GM12878 (cell line): Measurements from ENCODE around the gene PCSK5. TPM values are rescaled to one million over a fixed set of nuclear protein-coding genes. Genes with fewer than 3 reads are reported as not detected.
"Not testable (repeated sequence)": the region's sequence is repeated elsewhere in the genome, so short reads cannot be mapped to it uniquely, and the experiment has no call there.

Experiments used
- ATAC-seq: fragments of 200-7000 bp; cut with Tn5 transposase; 3 replicates; pipeline ENCODE4 v1.9.1; 2020; ENCODE audit warnings: mild to moderate bottlenecking, moderate library complexity
- BruUV-seq: library from RNA; stranded (reverse); fragments of 400-500 nt; replicated peaks from 2 replicates; lab custom pipeline; 2021; lab: Mats Ljungman, UMichigan
- CTCF ChIA-PET: fragments of 300-600 bp; sonication (Branson Sonifier 250); formaldehyde crosslinking; extraction: SDS; loops from one replicate; lab custom pipeline; 2021; ENCODE audit warnings: inconsistent platforms; lab: Yijun Ruan, JAX
- POLR2A ChIA-PET: fragments of 350-600 bp; formaldehyde crosslinking; extraction: SDS; loops from one replicate; lab custom pipeline; 2021; ENCODE audit warnings: inconsistent platforms; lab: Charles Lee
- RAD21 ChIA-PET: fragments of 300-600 bp; sonication (Branson Sonifier 250); formaldehyde crosslinking; loops from one replicate; lab custom pipeline; 2023; ENCODE audit warnings: antibody characterized with exemption; ENCODE audit not compliant: unreplicated experiment; lab: Charles Lee
- SMC1A ChIA-PET: fragments of 300-600 bp; sonication (Branson Sonifier 250); formaldehyde crosslinking; loops from one replicate; lab custom pipeline; 2023; ENCODE audit not compliant: unreplicated experiment, uncharacterized antibody; lab: Charles Lee
- DNase-seq: peaks from one replicate; pipeline ENCODE4 v3.0.0-alpha.2; 2011; ENCODE audit warnings: low read depth, low spot score
- FAIRE-seq: peaks from 3 replicates; lab custom pipeline; 2011; peaks lifted over from hg19 to GRCh38; lab: Jason Lieb, UNC
- H2AFZ ChIP-seq: 2 replicates; pipeline ENCODE4 v1.6.0; 2011; ENCODE audit warnings: low read depth, low read length, control low read depth; ENCODE audit not compliant: control insufficient read depth
- H3K27ac ChIP-seq: 2 replicates; pipeline ENCODE4 v1.5.1; 2011; ENCODE audit warnings: control low read depth; ENCODE audit not compliant: control insufficient read depth, insufficient read depth
- H3K27me3 ChIP-seq, 2 experiments: replicated peaks in 1 of 2; 2 replicates each; pipeline versions ENCODE4 v1.6.0 to v1.6.1; 2011; ENCODE audit warnings: low read length in 1 of 2; ENCODE audit not compliant: control insufficient read depth in 2 of 2, insufficient read depth in 2 of 2
- H3K36me3 ChIP-seq, 2 experiments: 2 replicates each; pipeline ENCODE4 v1.5.1; 2011; ENCODE audit warnings: low read length in 1 of 2; ENCODE audit not compliant: control insufficient read depth in 2 of 2, insufficient read depth in 2 of 2
- H3K4me1 ChIP-seq: 2 replicates; pipeline ENCODE4 v1.6.1; 2011; ENCODE audit warnings: mild to moderate bottlenecking, low read length, moderate library complexity, mixed read lengths; ENCODE audit not compliant: control insufficient read depth, insufficient read depth
- H3K4me2 ChIP-seq: 2 replicates; pipeline ENCODE4 v1.6.0; 2011; ENCODE audit warnings: control low read depth; ENCODE audit not compliant: control insufficient read depth, insufficient read depth
- H3K4me3 ChIP-seq: fragments of 200-600 bp; sonication (generic); 2 replicates; pipeline ENCODE4 v1.5.1; 2016
- H3K79me2 ChIP-seq: 2 replicates; pipeline ENCODE4 v1.6.0; 2011; ENCODE audit warnings: low read length; ENCODE audit not compliant: control insufficient read depth, insufficient read depth
- H3K9ac ChIP-seq: 2 replicates; pipeline ENCODE4 v1.8.0; 2011; ENCODE audit warnings: low read length, control low read depth, mixed read lengths; ENCODE audit not compliant: control insufficient read depth, insufficient read depth
- H3K9me3 ChIP-seq: replicated peaks from 3 replicates; pipeline ENCODE4 v1.5.1; 2011; ENCODE audit warnings: mild to moderate bottlenecking, low read length; ENCODE audit not compliant: control insufficient read depth, insufficient read depth
- H4K20me1 ChIP-seq: 2 replicates; pipeline ENCODE4 v1.6.0; 2011; ENCODE audit not compliant: control insufficient read depth, insufficient read depth
- RAD21 ChIP-seq: IDR thresholded peaks from 2 replicates; pipeline ENCODE4 v1.6.1; 2011; ENCODE audit warnings: mild to moderate bottlenecking, low read depth, low read length, moderate library complexity; ENCODE audit not compliant: insufficient read depth
- SMC3 ChIP-seq: IDR thresholded peaks from 2 replicates; pipeline ENCODE4 v1.6.1; 2011; ENCODE audit warnings: low read length, improper control_type of control experiment, borderline replicate concordance
- WGBS: methylation state at CpG from one replicate; pipeline ENCODE4 v1.1.6; 2016; ENCODE audit warnings: low lambda C conversion rate; ENCODE audit not compliant: insufficient replicate concordance, insufficient coverage; ENCODE audit errors: missing lambda C conversion rate; 5-methylcytosine and 5-hydroxymethylcytosine counted together
- in situ Hi-C: fragments of 300-500 bp; cut with MboI; formaldehyde crosslinking; loops from 9 replicates; pipeline ENCODE4 v1.14.3; 2018; ENCODE audit warnings: mixed read lengths
- intact Hi-C: fragments of 100-400 bp; cut with micrococcal nuclease; formaldehyde crosslinking; loops from one replicate; pipeline ENCODE4 v1.14.2; 2022; ENCODE audit not compliant: unreplicated experiment
- polyA plus RNA-seq, 11 experiments: library from polyadenylated mRNA; depleted of rRNA in 4 of 11; unstranded in 6 of 11; stranded (reverse) in 5 of 11; fragments of >200 nt; fragmentation: Nextera tagmentation in 4 of 11; fragmentation: Illumina TruSeq in 1 of 11; extraction: Ambion mirVana in 4 of 11; extraction: Trizol in 1 of 11; gene quantifications; 1 replicate in 1 of 11; 2 replicates in 10 of 11; pipeline versions ENCODE4 v1.2.1 to v1.2.3, GENCODE V29; 2011 to 2016; ENCODE audit warnings: inconsistent platforms in 2 of 11, missing spikeins in 2 of 11, low read depth in 1 of 11
- total RNA-seq, 4 experiments: library from RNA; depleted of rRNA in 3 of 4; stranded (reverse); fragments of >200 nt in 3 of 4; fragmentation: Illumina TruSeq in 1 of 4; extraction: Trizol in 1 of 4; gene quantifications; 2 replicates each; pipeline versions ENCODE4 v1.2.1 to v1.2.3, GENCODE V29; 2013 to 2021
- TF ChIP-seq, protein P1 (sequence below), 3 experiments: IDR thresholded peaks in 2 of 3; conservative IDR thresholded peaks in 1 of 3; 2 replicates each; pipeline ENCODE4 v1.5.1; 2011; ENCODE audit warnings: low read depth in 3 of 3, low read length in 3 of 3, mild to moderate bottlenecking in 3 of 3, control low read depth in 2 of 3, moderate library complexity in 2 of 3, inconsistent platforms in 1 of 3, mixed read lengths in 1 of 3; ENCODE audit not compliant: control insufficient read depth in 2 of 3, insufficient read depth in 1 of 3; ENCODE audit errors: extremely low read depth in 1 of 3
- TF ChIP-seq, protein P2 (sequence below): fragments of 450-650 bp; IDR thresholded peaks from 2 replicates; pipeline ENCODE4 v1.6.1; 2017; ENCODE audit warnings: mild to moderate bottlenecking, low read depth, inconsistent platforms; ENCODE audit not compliant: poor library complexity, severe bottlenecking

The PCSK5 gene
- total and polyA plus RNA-seq, 10 of the 15 experiments (the other 5 are each of a cell fraction or from before 2014, with no cell fraction given) = 0.01 to 0.13 (median 0.04) TPM; not detected in 3

DNA sequence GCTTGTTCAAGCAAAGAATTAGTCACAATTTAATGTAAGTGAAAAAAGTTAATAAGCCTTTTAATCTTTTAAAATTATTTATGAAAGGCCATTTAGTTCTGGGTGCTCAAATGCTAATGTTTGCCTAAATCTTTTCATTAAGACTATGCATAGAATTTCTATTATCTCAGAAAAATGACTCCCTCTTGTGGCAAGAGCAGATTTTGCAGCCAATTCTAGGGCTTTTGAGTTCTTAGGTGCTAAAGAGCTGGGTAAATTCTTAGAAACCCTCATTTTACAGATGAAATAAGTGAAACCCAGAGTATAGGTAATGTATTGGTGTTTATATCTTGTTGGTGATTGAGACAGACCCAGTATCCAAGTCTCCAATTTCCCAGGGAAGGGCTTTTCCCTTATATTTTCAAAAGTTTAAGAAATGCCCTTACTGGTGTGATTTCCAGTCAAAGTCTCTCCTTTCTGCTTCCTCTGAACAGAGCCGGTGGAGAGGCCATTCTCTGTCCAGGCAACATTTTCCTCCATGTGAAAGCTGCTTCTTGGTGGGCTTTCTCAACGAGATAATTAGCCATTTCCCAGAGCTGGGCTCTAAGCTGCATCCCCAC, 24.1 kb upstream of the PCSK5 start:
- peak; percentile 76 for ATAC-seq
- no peaks in the 10 kb centered on the region for H3K36me3 ChIP-seq
- FAIRE-seq = no peak
- SMC1A ChIA-PET = interaction anchor here (0.6 to 2.5 kb wide), 6 partner anchors 9 to 665 kb away, joined by 3 to 13 read pairs (median 4); no protein-coding TSS in a partner anchor
- intact Hi-C loops = loop anchor here (1.0 to 10.0 kb wide), 4 partner anchors 372 to 669 kb away; no protein-coding TSS in a partner anchor
- H3K4me1 ChIP-seq = no peaks in the 10 kb centered on the region
- no peak for DNase-seq
- RAD21 ChIA-PET = interaction anchor here (0.7 to 1.3 kb wide), 8 partner anchors 11 to 1093 kb away, joined by 3 to 6 read pairs (median 4); no protein-coding TSS in a partner anchor
- no peak overlapping the region for H2AFZ ChIP-seq
- no peaks in the 10 kb centered on the region; a peak in 1 of 4 replicates for H3K27me3 ChIP-seq
- H3K4me2 ChIP-seq = no peak overlapping the region
- in situ Hi-C loops = no loop called here
- POLR2A ChIA-PET = no interaction called here
- H3K79me2 ChIP-seq = no peaks in the 10 kb centered on the region
- H3K27ac ChIP-seq = no peak overlapping the region
- BruUV-seq = no TSS peak
- H3K9me3 ChIP-seq = no peaks in the 10 kb centered on the region
- H3K9ac ChIP-seq = no peak overlapping the region
- WGBS = 0% methylated on average over 2 of the region's 2 CpGs
- no peaks in the 10 kb centered on the region for H4K20me1 ChIP-seq
- H3K4me3 ChIP-seq = no peak overlapping the region
- CTCF ChIA-PET = interaction anchor here (0.6 to 1.5 kb wide), 20 partner anchors 9 to 1093 kb away, joined by 3 to 8 read pairs (median 4); no protein-coding TSS in a partner anchor
- TF ChIP-seq, protein P1, sequence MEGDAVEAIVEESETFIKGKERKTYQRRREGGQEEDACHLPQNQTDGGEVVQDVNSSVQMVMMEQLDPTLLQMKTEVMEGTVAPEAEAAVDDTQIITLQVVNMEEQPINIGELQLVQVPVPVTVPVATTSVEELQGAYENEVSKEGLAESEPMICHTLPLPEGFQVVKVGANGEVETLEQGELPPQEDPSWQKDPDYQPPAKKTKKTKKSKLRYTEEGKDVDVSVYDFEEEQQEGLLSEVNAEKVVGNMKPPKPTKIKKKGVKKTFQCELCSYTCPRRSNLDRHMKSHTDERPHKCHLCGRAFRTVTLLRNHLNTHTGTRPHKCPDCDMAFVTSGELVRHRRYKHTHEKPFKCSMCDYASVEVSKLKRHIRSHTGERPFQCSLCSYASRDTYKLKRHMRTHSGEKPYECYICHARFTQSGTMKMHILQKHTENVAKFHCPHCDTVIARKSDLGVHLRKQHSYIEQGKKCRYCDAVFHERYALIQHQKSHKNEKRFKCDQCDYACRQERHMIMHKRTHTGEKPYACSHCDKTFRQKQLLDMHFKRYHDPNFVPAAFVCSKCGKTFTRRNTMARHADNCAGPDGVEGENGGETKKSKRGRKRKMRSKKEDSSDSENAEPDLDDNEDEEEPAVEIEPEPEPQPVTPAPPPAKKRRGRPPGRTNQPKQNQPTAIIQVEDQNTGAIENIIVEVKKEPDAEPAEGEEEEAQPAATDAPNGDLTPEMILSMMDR (IDR thresholded peaks at IDR 0.05 in 2 of 3, conservative IDR thresholded peaks at IDR 0.05 in 1 of 3; ENCODE audit: control insufficient read depth in 2 of 3, extremely low read depth in 1 of 3, insufficient read depth in 1 of 3, low read depth in 3 of 3, low read length in 3 of 3) = peak; percentile 55 to 63 (median 58); a peak in 5 of 6 replicates
- TF ChIP-seq RAD21 (peak; percentile 72), SMC3 (peak; percentile 60; the same call in 1 of the 2 replicates)
- TF ChIP-seq, protein P2, sequence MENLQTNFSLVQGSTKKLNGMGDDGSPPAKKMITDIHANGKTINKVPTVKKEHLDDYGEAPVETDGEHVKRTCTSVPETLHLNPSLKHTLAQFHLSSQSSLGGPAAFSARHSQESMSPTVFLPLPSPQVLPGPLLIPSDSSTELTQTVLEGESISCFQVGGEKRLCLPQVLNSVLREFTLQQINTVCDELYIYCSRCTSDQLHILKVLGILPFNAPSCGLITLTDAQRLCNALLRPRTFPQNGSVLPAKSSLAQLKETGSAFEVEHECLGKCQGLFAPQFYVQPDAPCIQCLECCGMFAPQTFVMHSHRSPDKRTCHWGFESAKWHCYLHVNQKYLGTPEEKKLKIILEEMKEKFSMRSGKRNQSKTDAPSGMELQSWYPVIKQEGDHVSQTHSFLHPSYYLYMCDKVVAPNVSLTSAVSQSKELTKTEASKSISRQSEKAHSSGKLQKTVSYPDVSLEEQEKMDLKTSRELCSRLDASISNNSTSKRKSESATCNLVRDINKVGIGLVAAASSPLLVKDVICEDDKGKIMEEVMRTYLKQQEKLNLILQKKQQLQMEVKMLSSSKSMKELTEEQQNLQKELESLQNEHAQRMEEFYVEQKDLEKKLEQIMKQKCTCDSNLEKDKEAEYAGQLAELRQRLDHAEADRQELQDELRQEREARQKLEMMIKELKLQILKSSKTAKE = no peak

DNA sequence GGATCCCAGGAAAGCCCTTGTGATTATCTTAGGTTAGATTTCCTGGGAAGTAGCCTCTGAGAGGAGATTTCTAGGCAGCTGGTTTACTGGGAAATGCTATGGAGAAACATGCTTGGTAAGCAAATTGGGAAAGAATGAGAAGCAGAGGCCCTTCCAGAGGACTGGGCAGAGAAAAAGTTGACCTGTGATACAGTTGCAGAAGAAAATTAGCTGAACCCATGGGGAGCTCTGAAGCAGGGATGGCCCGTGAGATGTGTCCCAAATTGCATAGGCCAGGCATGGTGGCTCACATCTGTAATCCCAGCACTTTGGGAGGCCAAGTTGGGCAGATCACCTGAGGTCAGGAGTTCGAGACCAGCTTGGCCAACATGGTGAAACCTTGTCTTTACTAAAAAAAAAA, 21.9 kb upstream of the PCSK5 start:
- ATAC-seq, H3K9me3 ChIP-seq, SMC1A ChIA-PET, H3K27ac ChIP-seq, H2AFZ ChIP-seq, H3K4me3 ChIP-seq, H4K20me1 ChIP-seq, H3K4me2 ChIP-seq, POLR2A ChIA-PET, H3K36me3 ChIP-seq, RAD21 ChIA-PET, DNase-seq, FAIRE-seq, H3K79me2 ChIP-seq, BruUV-seq, in situ Hi-C loops, H3K4me1 ChIP-seq, H3K27me3 ChIP-seq, H3K9ac ChIP-seq: not testable (repeated sequence)
- intact Hi-C loops = loop anchor here (5.0 to 10.0 kb wide), 3 partner anchors 374 to 671 kb away; no protein-coding TSS in a partner anchor
- CTCF ChIA-PET = interaction anchor here (1.1 to 1.4 kb wide), 3 partner anchors 10 to 603 kb away, joined by 3 to 4 read pairs (median 4); no protein-coding TSS in a partner anchor
- 0% methylated on average over 1 of the region's 2 CpGs for WGBS
